Upper lobe of left lung (tissue), 6 donors: ENCODE measurements around the gene CTCF. TPM values are rescaled to one million over a fixed set of nuclear protein-coding genes. Genes with fewer than 3 reads are reported as not detected.

ENCODE experiments used
- ATAC-seq, 2 donors: fragments of 200-7000 bp; cut with Tn5 transposase; one replicate each; pipeline ENCODE4 v1.9.1; 2022; ENCODE audit warnings: mild to moderate bottlenecking in 2 of 2, moderate library complexity in 2 of 2; ENCODE audit not compliant: low FRiP score in 2 of 2
- DNase-seq, 2 donors: peaks; one replicate each; pipeline ENCODE4 v3.0.0-alpha.2; 2019 to 2020
- H3K27ac ChIP-seq, 4 donors: fragments of 200-600 bp; sonication (generic); one replicate each; pipeline ENCODE4 v1.5.1; 2016 to 2019
- H3K27me3 ChIP-seq, 4 donors: fragments of 200-600 bp; sonication (generic); one replicate each; pipeline ENCODE4 v1.5.1; 2017 to 2019
- H3K36me3 ChIP-seq, 4 donors: fragments of 200-600 bp; sonication (generic); one replicate each; pipeline ENCODE4 v1.5.1; 2016 to 2019
- H3K4me1 ChIP-seq, 4 donors: fragments of 200-600 bp; sonication (generic); one replicate each; pipeline ENCODE4 v1.5.1; 2018 to 2019
- H3K4me3 ChIP-seq, 4 donors: fragments of 200-600 bp; sonication (generic); one replicate each; pipeline ENCODE4 v1.5.1; 2017 to 2019; ENCODE audit warnings: mild to moderate bottlenecking in 2 of 4, moderate library complexity in 1 of 4
- H3K9me3 ChIP-seq, 4 donors: fragments of 200-600 bp; sonication (generic); one replicate each; pipeline ENCODE4 v1.5.1; 2018 to 2019
- EP300 ChIP-seq, 4 donors: sonication (generic); formaldehyde crosslinking; IDR thresholded peaks; one replicate each; pipeline ENCODE4 v1.5.1; 2017; ENCODE audit warnings: antibody characterized with exemption in 4 of 4, control low read depth in 2 of 4
- POLR2A ChIP-seq, 4 donors: fragments of 450-650 bp; IDR thresholded peaks; one replicate each; pipeline ENCODE4 v1.5.1; 2016 to 2017; ENCODE audit warnings: antibody characterized with exemption in 4 of 4, mild to moderate bottlenecking in 2 of 4
- POLR2AphosphoS5 ChIP-seq, 2 donors: sonication (generic); formaldehyde crosslinking; IDR thresholded peaks; one replicate each; pipeline ENCODE4 v1.5.1; 2017; ENCODE audit warnings: antibody characterized with exemption in 2 of 2
- WGBS, 2 donors: methylation state at CpG; one replicate each; pipeline ENCODE4 v1.1.5; 2017 to 2018; 5-methylcytosine and 5-hydroxymethylcytosine counted together
- total RNA-seq, 6 donors: library from RNA; depleted of rRNA in 4 of 6; stranded (reverse); fragments of >200 nt in 4 of 6; gene quantifications; one replicate each; pipeline versions ENCODE4 v1.1.0 to v1.2.1, GENCODE V29; 2016 to 2021
- TF ChIP-seq, protein P1 (sequence below), 6 experiments: fragments of 450-650 bp in 4 of 6; fragments of 200-600 bp in 2 of 6; sonication (generic) in 2 of 6; IDR thresholded peaks; one replicate each; pipeline ENCODE4 v1.5.1; 2016 to 2019; ENCODE audit warnings: antibody characterized with exemption in 6 of 6
- donor health status: DM: no; HTN: no; CAD: no; lungs with moderate emphysema.
- donor health status: DM: no; HTN: yes; CAD: no; lungs with severe emphysema.

CTCF gene
- total RNA-seq, 6 donors from 2014 or later = 29.7 to 42.6 (median 34.2) TPM

- TF ChIP-seq, protein P1, sequence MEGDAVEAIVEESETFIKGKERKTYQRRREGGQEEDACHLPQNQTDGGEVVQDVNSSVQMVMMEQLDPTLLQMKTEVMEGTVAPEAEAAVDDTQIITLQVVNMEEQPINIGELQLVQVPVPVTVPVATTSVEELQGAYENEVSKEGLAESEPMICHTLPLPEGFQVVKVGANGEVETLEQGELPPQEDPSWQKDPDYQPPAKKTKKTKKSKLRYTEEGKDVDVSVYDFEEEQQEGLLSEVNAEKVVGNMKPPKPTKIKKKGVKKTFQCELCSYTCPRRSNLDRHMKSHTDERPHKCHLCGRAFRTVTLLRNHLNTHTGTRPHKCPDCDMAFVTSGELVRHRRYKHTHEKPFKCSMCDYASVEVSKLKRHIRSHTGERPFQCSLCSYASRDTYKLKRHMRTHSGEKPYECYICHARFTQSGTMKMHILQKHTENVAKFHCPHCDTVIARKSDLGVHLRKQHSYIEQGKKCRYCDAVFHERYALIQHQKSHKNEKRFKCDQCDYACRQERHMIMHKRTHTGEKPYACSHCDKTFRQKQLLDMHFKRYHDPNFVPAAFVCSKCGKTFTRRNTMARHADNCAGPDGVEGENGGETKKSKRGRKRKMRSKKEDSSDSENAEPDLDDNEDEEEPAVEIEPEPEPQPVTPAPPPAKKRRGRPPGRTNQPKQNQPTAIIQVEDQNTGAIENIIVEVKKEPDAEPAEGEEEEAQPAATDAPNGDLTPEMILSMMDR (IDR thresholded peaks at IDR 0.05) = no peak
- TF ChIP-seq POLR2A (IDR thresholded peaks at IDR 0.05) (no peak), POLR2AphosphoS5 (IDR thresholded peaks at IDR 0.05) (no peak), EP300 (IDR thresholded peaks at IDR 0.05) (no peak)
- 90% methylated on average over 13 of the region's 13 CpGs; no CpG with 5 or more reads in 1 of the 2 donors for WGBS, 2 donors
- peak in 1 of 2 donors; percentile 54 for DNase-seq
These were observed 85.4 kb downstream of the CTCF start for GRCh38 chr16:67647681-67648080.

GRCh38 chr16:67648088-67648763, 85.9 kb downstream of the CTCF start:
- DNase-seq (peak in 1 of 2 donors; percentile 83), ATAC-seq (no peak)
- peaks cover 16 to 23% (median 18%) of the 10 kb centered on the region in 4 donors for H3K4me1 ChIP-seq
- peaks cover 0 to 17% (median 8%) of the 10 kb centered on the region in 4 donors for H3K27me3 ChIP-seq
- no peak overlapping the region for H3K27ac ChIP-seq
- no peaks in the 10 kb centered on the region for H3K36me3 ChIP-seq
- WGBS, 2 donors = 65 to 68% methylated on average over 31 to 54 of the region's 65 CpGs
- H3K9me3 ChIP-seq = no peaks in the 10 kb centered on the region
- TF ChIP-seq EP300 (IDR thresholded peaks at IDR 0.05) (no peak), POLR2AphosphoS5 (IDR thresholded peaks at IDR 0.05) (no peak), POLR2A (IDR thresholded peaks at IDR 0.05) (no peak)
- TF ChIP-seq, protein P1 (IDR thresholded peaks at IDR 0.05) = no peak
- H3K4me3 ChIP-seq = no peak overlapping the region

More at GRCh38 chr16:67647681-67648080, 85.4 kb downstream of the CTCF start:
- H3K4me3 ChIP-seq = no peak overlapping the region
- H3K27ac ChIP-seq = no peak overlapping the region
- peaks cover 0 to 14% (median 6%) of the 10 kb centered on the region in 4 donors for H3K27me3 ChIP-seq
- H3K9me3 ChIP-seq = no peaks in the 10 kb centered on the region
- no peak for ATAC-seq
- H3K36me3 ChIP-seq = no peaks in the 10 kb centered on the region
- H3K4me1 ChIP-seq = peaks cover 13 to 18% (median 14%) of the 10 kb centered on the region in 4 donors

DNA sequence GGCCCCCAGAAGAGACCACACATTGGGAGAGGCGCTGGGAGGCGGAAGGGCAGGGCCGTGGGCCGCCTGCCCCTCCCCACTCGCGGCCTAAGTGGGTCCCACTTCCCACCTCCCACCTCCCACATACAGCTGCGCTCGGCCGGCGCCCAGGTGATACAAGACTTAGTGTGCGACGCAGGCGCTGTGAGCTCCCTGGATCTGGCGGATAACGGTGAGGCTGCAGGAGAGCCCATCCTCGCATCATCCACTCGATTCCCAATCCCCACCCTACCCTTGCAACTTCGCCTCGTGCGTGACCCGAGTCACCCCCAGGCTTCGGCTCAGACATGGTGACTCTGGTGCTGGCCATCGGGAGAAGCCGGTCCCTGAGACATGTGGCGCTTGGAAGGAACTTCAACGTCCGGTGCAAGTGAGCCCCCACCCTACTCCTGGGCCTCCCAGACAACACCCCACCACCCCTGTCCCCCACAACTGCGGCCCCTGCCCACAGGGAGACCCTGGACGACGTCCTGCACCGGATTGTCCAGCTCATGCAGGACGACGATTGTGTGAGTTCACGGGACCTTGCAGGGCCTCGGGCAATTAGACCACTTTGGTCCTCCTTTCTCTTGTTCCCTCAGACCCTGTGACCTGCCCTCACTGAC, 86.6 kb downstream of the CTCF start:
- TF ChIP-seq, protein P1 (IDR thresholded peaks at IDR 0.05) = no peak
- no peak for TF ChIP-seq POLR2A (IDR thresholded peaks at IDR 0.05)
- TF ChIP-seq POLR2AphosphoS5 (IDR thresholded peaks at IDR 0.05) = no peak
- TF ChIP-seq EP300 (IDR thresholded peaks at IDR 0.05) = no peak
- 83 to 100% methylated on average over 1 to 30 of the region's 35 CpGs for WGBS, 2 donors
- peaks cover 0 to 22% (median 10%) of the 10 kb centered on the region in 4 donors for H3K27me3 ChIP-seq
- DNase-seq (peak in 1 of 2 donors; percentile 77), ATAC-seq (no peak)
- no peaks in the 10 kb centered on the region for H3K36me3 ChIP-seq
- no peaks in the 10 kb centered on the region for H3K9me3 ChIP-seq
- no peak overlapping the region for H3K4me3 ChIP-seq
- H3K4me1 ChIP-seq = peaks cover 21 to 29% (median 23%) of the 10 kb centered on the region in 4 donors
- no peak overlapping the region for H3K27ac ChIP-seq

- Histone ChIP-seq H3K4me1 (peaks cover 20 to 26% (median 22%) of the 10 kb centered on the region in 4 donors), H3K4me3 (no peak overlapping the region), H3K36me3 (no peaks in the 10 kb centered on the region), H3K27ac (no peak overlapping the region), H3K27me3 (peaks cover 0 to 28% (median 14%) of the 10 kb centered on the region in 4 donors), H3K9me3 (no peaks in the 10 kb centered on the region)
- DNase-seq (peak in 1 of 2 donors; percentile 85), ATAC-seq (peak in 1 of 2 donors; percentile 34)
- TF ChIP-seq POLR2AphosphoS5 (IDR thresholded peaks at IDR 0.05) (no peak), EP300 (IDR thresholded peaks at IDR 0.05) (no peak), POLR2A (IDR thresholded peaks at IDR 0.05) (no peak)
- TF ChIP-seq, protein P1 (IDR thresholded peaks at IDR 0.05) = no peak
- WGBS, 2 donors = 58 to 64% methylated on average over 21 to 34 of the region's 34 CpGs
These were observed 87.2 kb downstream of the CTCF start for GRCh38 chr16:67649494-67649931.
